SK-N-SH (cell line): ENCODE data around the gene AFF3.

Experiments
- CHD2 ChIP-seq: fragments of 150-350 bp; IDR thresholded peaks from 2 replicates; pipeline ENCODE4 v1.6.1; 2018; ENCODE audit warnings: low read length; ENCODE audit not compliant: partially characterized antibody
- CTCF ChIP-seq: fragments of 200-600 bp; sonication (generic); IDR thresholded peaks from 2 replicates; pipeline ENCODE4 v1.6.1; 2017; ENCODE audit warnings: antibody characterized with exemption, mild to moderate bottlenecking, moderate library complexity
- GABPA ChIP-seq: IDR thresholded peaks from 2 replicates; pipeline ENCODE4 v1.4.0; 2012; ENCODE audit warnings: low read depth, mild to moderate bottlenecking
- POLR2AphosphoS5 ChIP-seq: IDR thresholded peaks from 2 replicates; pipeline ENCODE4 v1.6.1; 2012; ENCODE audit warnings: low read depth, low read length
- RAD21 ChIP-seq: IDR thresholded peaks from 2 replicates; pipeline ENCODE4 v1.6.1; 2012; ENCODE audit warnings: mild to moderate bottlenecking, low read length
- RFX5 ChIP-seq: IDR thresholded peaks from 2 replicates; pipeline ENCODE4 v1.6.1; 2012; ENCODE audit warnings: mild to moderate bottlenecking, improper control_type of control experiment, low read length
- SMC3 ChIP-seq: IDR thresholded peaks from 2 replicates; pipeline ENCODE4 v1.6.1; 2012; ENCODE audit warnings: low read depth, low read length, improper control_type of control experiment
- TAF1 ChIP-seq: IDR thresholded peaks from 2 replicates; pipeline ENCODE4 v1.6.1; 2012; ENCODE audit warnings: low read depth, mild to moderate bottlenecking, low read length, moderate library complexity, borderline replicate concordance
- TCF12 ChIP-seq: IDR thresholded peaks from 2 replicates; pipeline ENCODE4 v1.4.0; 2012
- TF ChIP-seq, protein P1 (sequence below): IDR thresholded peaks from 2 replicates; pipeline ENCODE4 v1.4.0; 2012; ENCODE audit warnings: low read depth
- TF ChIP-seq, protein P2 (sequence below): IDR thresholded peaks from 2 replicates; pipeline ENCODE4 v1.6.1; 2012; ENCODE audit warnings: mild to moderate bottlenecking, low read depth, low read length, moderate library complexity

- TF ChIP-seq CTCF (no peak), CHD2 (no peak), RFX5 (no peak), TAF1 (no peak), SMC3 (no peak), TCF12 (no peak), POLR2AphosphoS5 (no peak), RAD21 (no peak), GABPA (no peak)
- TF ChIP-seq, protein P1, sequence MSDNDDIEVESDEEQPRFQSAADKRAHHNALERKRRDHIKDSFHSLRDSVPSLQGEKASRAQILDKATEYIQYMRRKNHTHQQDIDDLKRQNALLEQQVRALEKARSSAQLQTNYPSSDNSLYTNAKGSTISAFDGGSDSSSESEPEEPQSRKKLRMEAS, result no peak
- TF ChIP-seq, protein P2, sequence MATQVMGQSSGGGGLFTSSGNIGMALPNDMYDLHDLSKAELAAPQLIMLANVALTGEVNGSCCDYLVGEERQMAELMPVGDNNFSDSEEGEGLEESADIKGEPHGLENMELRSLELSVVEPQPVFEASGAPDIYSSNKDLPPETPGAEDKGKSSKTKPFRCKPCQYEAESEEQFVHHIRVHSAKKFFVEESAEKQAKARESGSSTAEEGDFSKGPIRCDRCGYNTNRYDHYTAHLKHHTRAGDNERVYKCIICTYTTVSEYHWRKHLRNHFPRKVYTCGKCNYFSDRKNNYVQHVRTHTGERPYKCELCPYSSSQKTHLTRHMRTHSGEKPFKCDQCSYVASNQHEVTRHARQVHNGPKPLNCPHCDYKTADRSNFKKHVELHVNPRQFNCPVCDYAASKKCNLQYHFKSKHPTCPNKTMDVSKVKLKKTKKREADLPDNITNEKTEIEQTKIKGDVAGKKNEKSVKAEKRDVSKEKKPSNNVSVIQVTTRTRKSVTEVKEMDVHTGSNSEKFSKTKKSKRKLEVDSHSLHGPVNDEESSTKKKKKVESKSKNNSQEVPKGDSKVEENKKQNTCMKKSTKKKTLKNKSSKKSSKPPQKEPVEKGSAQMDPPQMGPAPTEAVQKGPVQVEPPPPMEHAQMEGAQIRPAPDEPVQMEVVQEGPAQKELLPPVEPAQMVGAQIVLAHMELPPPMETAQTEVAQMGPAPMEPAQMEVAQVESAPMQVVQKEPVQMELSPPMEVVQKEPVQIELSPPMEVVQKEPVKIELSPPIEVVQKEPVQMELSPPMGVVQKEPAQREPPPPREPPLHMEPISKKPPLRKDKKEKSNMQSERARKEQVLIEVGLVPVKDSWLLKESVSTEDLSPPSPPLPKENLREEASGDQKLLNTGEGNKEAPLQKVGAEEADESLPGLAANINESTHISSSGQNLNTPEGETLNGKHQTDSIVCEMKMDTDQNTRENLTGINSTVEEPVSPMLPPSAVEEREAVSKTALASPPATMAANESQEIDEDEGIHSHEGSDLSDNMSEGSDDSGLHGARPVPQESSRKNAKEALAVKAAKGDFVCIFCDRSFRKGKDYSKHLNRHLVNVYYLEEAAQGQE, result no peak
These were observed 164.4 kb downstream of the AFF3 start for GRCh38 chr2:99977966-99978365.
